Measurements from ENCODE around the gene CCDC57. TPM values are rescaled to one million over a fixed set of nuclear protein-coding genes. Genes with fewer than 3 reads are reported as not detected.

CCDC57 gene
- polyA plus RNA-seq, 1 donor (not counting 4 experiments of a cell fraction or from before 2014, with no cell fraction given): 19.2 TPM

GRCh38 chr17:82215972-82216300 lies 3.3 kb upstream of the CCDC57 start:
- no peak for FAIRE-seq
- dilution Hi-C loops (cut with MboI; ENCODE audit: extremely low pct_ligation_motif_present, low sequenced_read_pairs): no loop called here
- peaks cover 11% of the 10 kb centered on the region for H3K79me2 ChIP-seq (ENCODE audit: control insufficient read depth, insufficient read depth, low read length)
- H3K4me1 ChIP-seq (ENCODE audit: control insufficient read depth, extremely low read depth, insufficient read depth, low read length): peaks cover 39% of the 10 kb centered on the region
- H2AFZ ChIP-seq (ENCODE audit: control insufficient read depth, low read length): no peak overlapping the region
- TF ChIP-seq EZH2 (IDR thresholded peaks at IDR 0.05; ENCODE audit: low read length) (no peak), CTCF (optimal IDR thresholded peaks at IDR 0.05 in 1 of 3, IDR thresholded peaks at IDR 0.05 in 1 of 3, conservative IDR thresholded peaks at IDR 0.05 in 1 of 3; ENCODE audit: extremely low read depth in 1 of 3, insufficient read depth in 2 of 3, low read length in 3 of 3) (no peak)
- H3K27me3 ChIP-seq (ENCODE audit: control insufficient read depth, extremely low read depth, insufficient read depth, low read length): no peaks in the 10 kb centered on the region
- peak overlapping the region; percentile 69 for H3K9ac ChIP-seq (ENCODE audit: control insufficient read depth, extremely low read depth, insufficient read depth, low read length)
- no peaks in the 10 kb centered on the region for H4K20me1 ChIP-seq (ENCODE audit: control insufficient read depth, extremely low read depth, insufficient read depth, low read length)
- peak overlapping the region; percentile 78 for H3K4me2 ChIP-seq (ENCODE audit: control insufficient read depth, extremely low read depth, insufficient read depth, low read depth, low read length)
- no peaks in the 10 kb centered on the region for H3K9me3 ChIP-seq (ENCODE audit: control insufficient read depth, low read depth, low read length)
- no peak overlapping the region for H3K4me3 ChIP-seq (ENCODE audit: control insufficient read depth in 2 of 3, extremely low read depth in 1 of 3, insufficient read depth in 2 of 3, low read depth in 1 of 3, low read length in 3 of 3)
- peak overlapping the region; percentile 78 for H3K27ac ChIP-seq (ENCODE audit: control insufficient read depth, insufficient read depth, low read length)
- no peaks in the 10 kb centered on the region for H3K9me1 ChIP-seq (ENCODE audit: control insufficient read depth, extremely low read depth, insufficient read depth, low read length)
- DNase-seq (ENCODE audit: low read depth, low spot score): no peak
- H3K36me3 ChIP-seq (ENCODE audit: control insufficient read depth in 2 of 2, extremely low read depth in 1 of 2, insufficient read depth in 2 of 2, low read length in 2 of 2): no peaks in the 10 kb centered on the region

GRCh38 chr17:82215095-82215971 lies 2.7 kb upstream of the CCDC57 start:
- H3K79me2 ChIP-seq (ENCODE audit: control insufficient read depth, insufficient read depth, low read length): peaks cover 11% of the 10 kb centered on the region
- peaks cover 39% of the 10 kb centered on the region for H3K4me1 ChIP-seq (ENCODE audit: control insufficient read depth, extremely low read depth, insufficient read depth, low read length)
- TF ChIP-seq EZH2 (IDR thresholded peaks at IDR 0.05; ENCODE audit: low read length) (no peak), CTCF (optimal IDR thresholded peaks at IDR 0.05 in 1 of 3, IDR thresholded peaks at IDR 0.05 in 1 of 3, conservative IDR thresholded peaks at IDR 0.05 in 1 of 3; ENCODE audit: extremely low read depth in 1 of 3, insufficient read depth in 2 of 3, low read length in 3 of 3) (no peak)
- no peak for FAIRE-seq
- H3K9me3 ChIP-seq (ENCODE audit: control insufficient read depth, low read depth, low read length): no peaks in the 10 kb centered on the region
- H3K9ac ChIP-seq (ENCODE audit: control insufficient read depth, extremely low read depth, insufficient read depth, low read length): no peak overlapping the region
- dilution Hi-C loops (cut with MboI; ENCODE audit: extremely low pct_ligation_motif_present, low sequenced_read_pairs): no loop called here
- DNase-seq (ENCODE audit: low read depth, low spot score): no peak
- no peaks in the 10 kb centered on the region for H4K20me1 ChIP-seq (ENCODE audit: control insufficient read depth, extremely low read depth, insufficient read depth, low read length)
- H3K4me2 ChIP-seq (ENCODE audit: control insufficient read depth, extremely low read depth, insufficient read depth, low read depth, low read length): peak overlapping the region; percentile 78
- H2AFZ ChIP-seq (ENCODE audit: control insufficient read depth, low read length): no peak overlapping the region
- H3K27ac ChIP-seq (ENCODE audit: control insufficient read depth, insufficient read depth, low read length): peak overlapping the region; percentile 78
- H3K36me3 ChIP-seq (ENCODE audit: control insufficient read depth in 2 of 2, extremely low read depth in 1 of 2, insufficient read depth in 2 of 2, low read length in 2 of 2): no peaks in the 10 kb centered on the region
- H3K9me1 ChIP-seq (ENCODE audit: control insufficient read depth, extremely low read depth, insufficient read depth, low read length): no peaks in the 10 kb centered on the region
- H3K4me3 ChIP-seq (ENCODE audit: control insufficient read depth in 2 of 3, extremely low read depth in 1 of 3, insufficient read depth in 2 of 3, low read depth in 1 of 3, low read length in 3 of 3): no peak overlapping the region
- H3K27me3 ChIP-seq (ENCODE audit: control insufficient read depth, extremely low read depth, insufficient read depth, low read length): no peaks in the 10 kb centered on the region

Data from keratinocyte (primary cell).